ENCODE measurements around the gene LEO1. TPM values are rescaled to one million over a fixed set of nuclear protein-coding genes. Genes with fewer than 3 reads are reported as not detected.
"Not testable (repeated sequence)": the region's sequence is repeated elsewhere in the genome, so short reads cannot be mapped to it uniquely, and the experiment has no call there.

The LEO1 gene
- polyA plus RNA-seq, 6 donors from 2014 or later, result 8.0 to 23.9 (median 13.8) TPM

DNA sequence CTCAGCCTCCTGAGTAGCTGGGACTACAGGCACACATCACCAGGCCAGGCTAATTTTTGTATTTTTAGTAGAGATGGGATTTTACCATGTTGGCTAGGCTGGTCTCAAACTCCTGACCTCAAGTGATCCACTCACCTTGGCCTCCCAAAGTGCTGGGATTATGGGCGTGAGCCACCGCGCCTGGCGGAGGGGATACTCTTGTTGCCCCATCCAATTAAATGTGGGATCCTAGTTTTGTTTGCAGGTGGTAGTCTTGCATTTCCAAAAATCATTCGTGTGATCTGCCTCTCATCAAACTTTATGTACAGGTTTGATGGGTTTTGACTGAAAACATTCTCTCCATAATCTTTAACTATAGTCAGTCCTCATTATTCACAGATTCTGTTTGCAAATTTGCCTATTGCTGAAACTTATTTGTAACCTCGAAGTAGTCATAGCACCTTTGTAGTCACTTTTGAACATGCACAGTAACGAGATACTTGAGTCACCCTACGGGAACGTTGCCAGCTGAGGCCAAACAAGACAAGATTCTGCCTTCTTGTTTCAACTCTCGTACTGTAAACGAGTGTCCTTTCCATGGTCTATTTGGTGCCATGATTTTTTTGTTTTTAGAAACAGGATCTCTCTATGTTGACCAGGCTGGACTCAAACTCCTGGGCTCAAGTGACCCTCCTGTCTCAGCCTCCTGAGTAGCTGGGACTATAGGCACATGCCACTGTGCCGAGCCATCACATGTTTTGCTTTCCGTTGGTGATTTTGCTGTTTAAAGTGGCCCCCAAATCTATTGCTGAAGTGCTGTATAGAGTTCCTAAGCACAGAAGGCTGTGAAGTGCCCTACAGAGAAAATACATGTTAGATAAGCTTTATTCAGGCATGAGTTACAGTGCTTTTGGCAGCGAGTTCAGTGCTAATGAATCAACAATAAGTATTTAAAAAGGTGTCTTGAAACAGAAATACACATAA, 39.3 kb upstream of the LEO1 start:
- DNase-seq, result no peak
- no peak for ATAC-seq (ENCODE audit: low read depth in 2 of 2)
- Mint-ChIP-seq H3K9me3 (no peaks in the 10 kb centered on the region), H3K27me3 (no peaks in the 10 kb centered on the region), H3K27ac (no peak overlapping the region), H3K4me3 (no peak overlapping the region), H3K4me1 (peaks cover 14 to 17% (median 15%) of the 10 kb centered on the region in 3 donors), H3K36me3 (no peaks in the 10 kb centered on the region)

GRCh38 chr15:52008698-52009434, 37.3 kb upstream of the LEO1 start:
- ATAC-seq (ENCODE audit: low read depth in 2 of 2) (peak; percentile 78 to 79), DNase-seq (no peak)
- Mint-ChIP-seq H3K27me3 (no peaks in the 10 kb centered on the region), H3K4me3 (no peak overlapping the region), H3K36me3 (no peaks in the 10 kb centered on the region), H3K4me1 (peaks cover 14 to 17% (median 15%) of the 10 kb centered on the region in 3 donors), H3K9me3 (no peaks in the 10 kb centered on the region), H3K27ac (peak overlapping the region in 3 of 6 donors; percentile 4 to 51 (median 11))

- ATAC-seq (ENCODE audit: low read depth in 2 of 2) (no peak), DNase-seq (no peak)
- Mint-ChIP-seq H3K27me3 (no peaks in the 10 kb centered on the region), H3K27ac (peak overlapping the region in 3 of 6 donors; percentile 11 to 76 (median 29)), H3K4me1 (peaks cover 14 to 17% (median 15%) of the 10 kb centered on the region in 3 donors), H3K36me3 (no peaks in the 10 kb centered on the region), H3K9me3 (no peaks in the 10 kb centered on the region), H3K4me3 (no peak overlapping the region)
Observed at GRCh38 chr15:52008359-52008697, 36.8 kb upstream of the LEO1 start.

- H3K27me3 Mint-ChIP-seq, result peaks cover 0 to 8% (median 0%) of the 10 kb centered on the region in 3 donors
- H3K36me3 Mint-ChIP-seq, result peaks cover 0 to 10% of the 10 kb centered on the region in 2 donors
- no peak overlapping the region for H3K4me3 Mint-ChIP-seq
- ATAC-seq (ENCODE audit: low read depth in 2 of 2) (no peak), DNase-seq (no peak)
- H3K27ac Mint-ChIP-seq, result peak overlapping the region in 1 of 6 donors; percentile 42
- peaks cover 0 to 7% (median 2%) of the 10 kb centered on the region in 7 donors for H3K9me3 Mint-ChIP-seq
- H3K4me1 Mint-ChIP-seq, result peaks cover 14 to 17% (median 15%) of the 10 kb centered on the region in 3 donors
Observed at GRCh38 chr15:52006702-52007340, 35.2 kb upstream of the LEO1 start.

GRCh38 chr15:52005748-52006701, 34.4 kb upstream of the LEO1 start:
- H3K36me3 Mint-ChIP-seq, result peaks cover 0 to 10% of the 10 kb centered on the region in 2 donors
- H3K4me3 Mint-ChIP-seq, result no peak overlapping the region
- peak; percentile 32 to 61 for ATAC-seq (ENCODE audit: low read depth in 2 of 2)
- H3K9me3 Mint-ChIP-seq, result peaks cover 0 to 7% (median 2%) of the 10 kb centered on the region in 7 donors
- H3K27me3 Mint-ChIP-seq, result peaks cover 0 to 8% (median 0%) of the 10 kb centered on the region in 3 donors
- peaks cover 14 to 17% (median 15%) of the 10 kb centered on the region in 3 donors for H3K4me1 Mint-ChIP-seq
- peak overlapping the region in 2 of 6 donors; percentile 42 to 71 for H3K27ac Mint-ChIP-seq
- no peak for DNase-seq

GRCh38 chr15:52004806-52005205, 33.2 kb upstream of the LEO1 start:
- DNase-seq, result no peak
- peaks cover 0 to 7% (median 2%) of the 10 kb centered on the region in 7 donors for H3K9me3 Mint-ChIP-seq
- peaks cover 14 to 17% (median 15%) of the 10 kb centered on the region in 3 donors for H3K4me1 Mint-ChIP-seq
- H3K36me3 Mint-ChIP-seq, result peaks cover 0 to 10% of the 10 kb centered on the region in 2 donors
- no peak overlapping the region for H3K4me3 Mint-ChIP-seq
- H3K27ac Mint-ChIP-seq, result no peak overlapping the region
- no peak for ATAC-seq (ENCODE audit: low read depth in 2 of 2)
- H3K27me3 Mint-ChIP-seq, result peaks cover 0 to 8% (median 0%) of the 10 kb centered on the region in 3 donors

- peaks cover 8 to 11% (median 9%) of the 10 kb centered on the region in 3 donors for H3K4me1 Mint-ChIP-seq
- H3K27ac Mint-ChIP-seq, result no peak overlapping the region
- H3K9me3 Mint-ChIP-seq, result peaks cover 0 to 7% (median 2%) of the 10 kb centered on the region in 7 donors
- H3K4me3 Mint-ChIP-seq, result no peak overlapping the region
- peaks cover 0 to 8% (median 0%) of the 10 kb centered on the region in 3 donors for H3K27me3 Mint-ChIP-seq
- no peak for DNase-seq
- ATAC-seq (ENCODE audit: low read depth in 2 of 2), result no peak
- H3K36me3 Mint-ChIP-seq, result peaks cover 0 to 10% of the 10 kb centered on the region in 2 donors
Observed at GRCh38 chr15:52003710-52004109, 32.1 kb upstream of the LEO1 start.

DNA sequence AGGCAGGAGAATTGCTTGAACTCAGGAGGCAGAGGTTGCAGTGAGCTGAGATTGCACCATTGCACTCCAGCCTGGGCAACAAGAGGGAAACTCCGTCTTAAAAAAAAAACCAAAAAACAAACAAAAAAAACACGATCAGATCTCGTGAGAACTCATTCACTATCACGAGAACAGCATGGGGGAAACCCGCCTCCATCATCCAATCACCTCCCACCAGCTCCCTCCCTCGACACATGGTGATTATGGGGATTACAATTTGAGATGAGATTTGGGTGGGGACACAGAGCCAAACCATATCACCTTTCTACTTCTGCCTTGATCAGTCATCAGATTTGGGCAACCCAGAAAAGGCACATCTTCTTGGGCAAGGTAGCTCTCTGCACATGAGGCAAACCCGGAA, 31.5 kb upstream of the LEO1 start:
- H3K36me3 Mint-ChIP-seq; H3K4me1 Mint-ChIP-seq; DNase-seq; ATAC-seq (ENCODE audit: low read depth in 2 of 2); H3K27me3 Mint-ChIP-seq; H3K9me3 Mint-ChIP-seq: not testable (repeated sequence)
- Mint-ChIP-seq H3K4me3 (peak overlapping the region in 1 of 8 donors; percentile 17), H3K27ac (peak overlapping the region in 1 of 6 donors; percentile 66)

GRCh38 chr15:52002351-52002750, 30.8 kb upstream of the LEO1 start:
- ATAC-seq (ENCODE audit: low read depth in 2 of 2) (no peak), DNase-seq (no peak)
- no peak overlapping the region for H3K27ac Mint-ChIP-seq
- peaks cover 0 to 10% of the 10 kb centered on the region in 2 donors for H3K36me3 Mint-ChIP-seq
- peaks cover 0 to 5% (median 0%) of the 10 kb centered on the region in 3 donors for H3K4me1 Mint-ChIP-seq
- H3K4me3 Mint-ChIP-seq, result no peak overlapping the region
- H3K27me3 Mint-ChIP-seq, result peaks cover 0 to 8% (median 0%) of the 10 kb centered on the region in 3 donors
- peaks cover 0 to 7% (median 2%) of the 10 kb centered on the region in 7 donors for H3K9me3 Mint-ChIP-seq

DNA sequence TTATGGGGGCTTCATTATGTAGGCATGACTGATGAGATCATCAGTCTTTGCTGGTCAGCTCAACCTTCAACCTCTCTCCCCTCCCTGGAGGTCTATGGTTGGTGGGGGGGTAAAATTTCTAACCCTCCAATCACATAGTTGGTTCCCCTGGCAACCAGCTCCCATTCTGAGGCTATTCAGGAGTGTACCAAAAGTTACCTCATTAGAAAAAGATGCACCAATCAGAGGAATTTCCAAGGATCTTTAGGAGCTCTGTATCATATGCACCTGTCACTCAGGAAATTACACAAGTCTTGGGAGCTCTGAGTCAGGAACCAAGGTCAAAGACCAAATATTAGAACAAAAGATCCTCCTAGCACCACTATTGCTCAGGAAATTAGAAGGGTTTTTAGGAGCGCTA, 21.4 kb upstream of the LEO1 start:
- Mint-ChIP-seq H3K4me3 (peak overlapping the region in 1 of 8 donors; percentile 7), H3K27ac (no peak overlapping the region), H3K27me3 (no peaks in the 10 kb centered on the region), H3K4me1 (no peaks in the 10 kb centered on the region), H3K9me3 (no peaks in the 10 kb centered on the region), H3K36me3 (no peaks in the 10 kb centered on the region)
- DNase-seq, result no peak
- ATAC-seq (ENCODE audit: low read depth in 2 of 2), result no peak

GRCh38 chr15:51991141-51991540, 19.6 kb upstream of the LEO1 start:
- no peaks in the 10 kb centered on the region for H3K9me3 Mint-ChIP-seq
- no peaks in the 10 kb centered on the region for H3K36me3 Mint-ChIP-seq
- H3K27ac Mint-ChIP-seq, result peak overlapping the region in 1 of 6 donors; percentile 27
- H3K27me3 Mint-ChIP-seq, result no peaks in the 10 kb centered on the region
- DNase-seq (no peak), ATAC-seq (ENCODE audit: low read depth in 2 of 2) (no peak)
- no peaks in the 10 kb centered on the region for H3K4me1 Mint-ChIP-seq
- no peak overlapping the region for H3K4me3 Mint-ChIP-seq

GRCh38 chr15:51982770-51983103, 11.2 kb upstream of the LEO1 start:
- Mint-ChIP-seq H3K9me3 (no peaks in the 10 kb centered on the region), H3K4me3 (no peak overlapping the region), H3K27me3 (no peaks in the 10 kb centered on the region), H3K36me3 (no peaks in the 10 kb centered on the region), H3K27ac (no peak overlapping the region), H3K4me1 (peaks cover 9 to 11% (median 9%) of the 10 kb centered on the region in 3 donors)
- no peak for DNase-seq
- ATAC-seq (ENCODE audit: low read depth in 2 of 2), result no peak

All from naive B cell (primary cell).